Amygdala (tissue), 56 donors: ENCODE data around the gene SERPINF2.
A peak's percentile ranks its signal among the peaks of the same experiment; 100 is the strongest.
"Not testable (repeated sequence)": the region's sequence is repeated elsewhere in the genome, so short reads cannot be mapped to it uniquely, and the experiment has no call there.

Experiments
- DNase-seq, 56 donors: peaks; one replicate each; lab custom pipeline; 2025; lab: John Stamatoyannopoulos, UW

SERPINF2 gene

GRCh38 chr17:1715803-1716075 is 26.9 kb upstream of the SERPINF2 start:
- DNase-seq, result no peak

DNA sequence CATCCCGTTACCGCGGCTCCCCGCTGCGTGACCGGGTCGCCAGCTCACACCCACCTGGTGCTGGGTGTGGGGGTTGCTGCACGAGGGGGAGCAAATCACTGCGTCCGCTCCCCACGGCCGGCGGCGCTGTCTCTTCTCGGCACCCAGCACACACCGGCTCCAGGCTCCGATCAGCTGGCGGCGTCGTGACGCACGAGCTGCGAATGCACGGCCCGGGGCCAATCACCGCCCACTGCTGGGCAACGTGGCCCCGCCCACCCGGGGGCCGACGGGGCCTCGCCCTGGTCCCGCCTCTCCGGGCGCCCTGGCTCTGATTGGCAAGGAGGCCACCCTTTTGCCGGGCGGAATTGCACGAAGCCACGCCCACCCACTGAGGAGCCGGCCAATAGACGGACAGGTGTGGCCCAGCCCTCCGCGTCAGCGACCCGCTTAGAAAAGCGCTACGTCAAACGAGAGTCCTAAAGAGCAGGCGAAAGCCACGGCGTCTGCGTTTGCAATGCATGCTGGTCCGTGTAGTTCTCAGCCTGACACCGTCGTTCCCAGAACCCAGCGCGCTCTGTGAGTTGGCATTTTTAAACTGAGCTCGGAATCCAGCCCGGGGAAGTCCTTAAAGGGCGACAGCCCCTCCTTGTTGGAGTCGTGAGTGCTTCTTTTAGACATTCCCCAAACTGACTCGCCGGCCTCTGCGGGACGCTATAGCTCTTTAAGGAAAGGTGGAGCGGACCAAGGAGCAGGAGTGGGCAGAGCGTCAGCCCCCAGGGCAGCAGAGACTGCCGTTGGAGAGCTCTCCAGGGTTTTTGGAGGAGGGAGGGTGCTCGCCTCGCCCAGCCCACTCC is 26.4 kb upstream of the SERPINF2 start:
- DNase-seq, result peak; percentile 53 to 100 (median 100)

DNA sequence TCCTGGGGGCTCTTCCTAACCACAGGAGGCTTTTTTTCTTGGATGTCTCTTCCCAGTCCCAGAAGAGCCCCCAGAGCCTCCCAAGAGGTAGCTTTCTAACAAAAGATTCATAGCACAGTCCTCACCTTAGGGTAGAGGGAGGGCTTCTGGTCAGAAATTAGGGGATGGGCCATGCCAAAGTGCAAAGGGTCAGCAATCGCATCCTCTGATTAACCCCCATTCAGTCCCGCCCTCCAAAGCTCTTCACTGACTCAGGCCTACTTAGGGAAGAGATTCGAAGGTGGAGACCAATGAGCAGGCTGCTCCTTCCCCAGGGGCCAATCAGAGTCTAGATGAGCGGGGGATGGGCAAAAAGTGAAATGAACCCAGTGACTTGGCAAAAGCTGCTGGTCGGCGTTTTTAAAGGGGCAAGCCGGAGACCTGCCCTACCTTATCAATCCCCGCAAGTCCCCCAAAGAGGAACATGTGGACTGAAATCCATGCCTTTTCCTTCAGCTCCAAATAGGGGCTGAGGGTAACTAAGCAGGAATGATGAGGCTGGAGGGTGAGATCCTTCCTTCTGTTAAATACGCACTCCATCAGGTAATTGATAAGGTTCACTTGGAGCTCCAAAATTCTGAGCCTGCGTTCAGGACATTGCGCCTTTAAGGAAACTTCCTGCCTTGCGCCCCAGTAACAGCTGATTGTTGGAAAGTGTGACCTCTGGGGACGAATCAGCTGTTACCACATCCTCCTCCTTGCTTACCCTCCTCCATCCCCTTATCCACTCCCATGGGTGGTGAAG is 25.6 kb upstream of the SERPINF2 start:
- DNase-seq, result peak; percentile 53 to 95 (median 86)

- DNase-seq, result no peak
These were observed 24.1 kb upstream of the SERPINF2 start for GRCh38 chr17:1718362-1719165.

GRCh38 chr17:1720856-1721386 is 21.8 kb upstream of the SERPINF2 start:
- DNase-seq, result peak in 24 of 56 donors; percentile 4 to 68 (median 28)

GRCh38 chr17:1722022-1722421 is 20.6 kb upstream of the SERPINF2 start:
- DNase-seq, result not testable (repeated sequence)

- DNase-seq, result peak in 54 of 56 donors; percentile 42 to 95 (median 76)
These were observed 18.3 kb upstream of the SERPINF2 start, which contains the start of gene WDR81 for GRCh38 chr17:1724351-1724868. WDR81 (plus strand) TSS chr17:1724704; CDS start chr17:1724960, 256 bp downstream.

DNA sequence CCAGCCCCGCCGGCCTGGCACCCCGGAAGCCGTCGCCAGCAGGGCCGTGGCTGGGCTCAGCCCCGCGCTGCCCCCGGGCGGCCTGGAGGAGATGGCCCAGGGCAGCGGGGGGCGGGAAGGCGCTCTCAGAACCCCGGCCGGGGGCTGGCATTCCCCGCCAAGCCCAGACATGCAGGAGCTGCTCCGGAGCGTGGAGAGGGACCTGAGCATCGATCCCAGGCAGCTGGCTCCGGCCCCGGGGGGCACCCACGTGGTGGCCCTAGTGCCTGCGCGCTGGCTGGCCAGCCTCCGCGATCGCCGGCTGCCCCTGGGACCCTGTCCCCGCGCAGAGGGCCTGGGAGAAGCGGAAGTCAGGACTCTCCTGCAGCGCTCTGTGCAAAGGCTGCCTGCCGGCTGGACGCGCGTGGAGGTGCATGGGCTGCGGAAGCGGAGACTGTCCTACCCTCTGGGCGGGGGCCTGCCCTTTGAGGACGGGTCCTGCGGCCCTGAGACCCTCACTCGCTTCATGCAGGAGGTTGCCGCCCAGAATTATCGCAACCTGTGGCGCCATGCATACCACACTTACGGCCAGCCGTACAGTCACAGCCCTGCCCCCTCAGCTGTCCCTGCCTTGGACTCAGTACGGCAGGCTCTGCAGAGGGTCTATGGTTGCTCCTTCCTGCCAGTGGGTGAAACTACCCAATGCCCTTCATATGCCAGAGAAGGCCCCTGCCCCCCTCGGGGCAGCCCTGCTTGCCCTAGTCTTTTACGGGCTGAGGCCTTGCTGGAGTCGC is 17.6 kb upstream of the SERPINF2 start:
- peak in 5 of 56 donors; percentile 46 to 70 (median 53) for DNase-seq

DNA sequence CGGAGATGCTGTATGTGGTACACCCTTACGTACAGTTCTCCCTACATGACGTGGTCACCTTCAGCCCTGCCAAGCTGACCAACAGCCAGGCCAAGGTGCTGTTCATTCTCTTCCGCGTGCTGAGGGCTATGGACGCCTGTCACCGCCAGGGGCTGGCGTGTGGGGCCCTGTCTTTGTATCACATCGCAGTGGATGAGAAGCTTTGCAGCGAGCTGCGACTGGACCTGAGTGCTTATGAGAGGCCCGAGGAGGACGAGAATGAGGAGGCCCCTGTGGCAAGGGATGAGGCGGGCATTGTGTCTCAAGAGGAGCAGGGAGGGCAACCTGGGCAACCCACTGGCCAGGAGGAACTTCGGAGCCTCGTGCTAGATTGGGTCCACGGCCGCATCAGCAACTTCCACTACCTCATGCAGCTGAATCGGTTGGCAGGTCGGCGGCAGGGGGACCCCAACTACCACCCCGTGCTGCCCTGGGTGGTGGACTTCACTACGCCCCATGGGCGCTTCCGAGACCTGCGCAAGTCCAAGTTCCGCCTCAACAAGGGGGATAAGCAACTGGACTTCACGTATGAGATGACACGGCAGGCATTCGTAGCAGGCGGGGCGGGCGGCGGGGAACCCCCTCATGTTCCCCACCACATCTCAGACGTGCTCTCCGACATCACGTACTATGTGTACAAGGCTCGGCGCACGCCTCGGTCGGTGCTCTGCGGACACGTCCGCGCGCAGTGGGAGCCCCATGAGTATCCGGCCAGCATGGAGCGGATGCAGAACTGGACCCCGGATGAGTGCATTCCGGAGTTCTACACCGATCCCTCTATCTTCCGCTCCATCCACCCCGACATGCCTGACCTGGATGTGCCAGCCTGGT is 16.8 kb upstream of the SERPINF2 start:
- no peak for DNase-seq

- no peak for DNase-seq
These were observed 15.9 kb upstream of the SERPINF2 start for GRCh38 chr17:1726626-1727257.

DNA sequence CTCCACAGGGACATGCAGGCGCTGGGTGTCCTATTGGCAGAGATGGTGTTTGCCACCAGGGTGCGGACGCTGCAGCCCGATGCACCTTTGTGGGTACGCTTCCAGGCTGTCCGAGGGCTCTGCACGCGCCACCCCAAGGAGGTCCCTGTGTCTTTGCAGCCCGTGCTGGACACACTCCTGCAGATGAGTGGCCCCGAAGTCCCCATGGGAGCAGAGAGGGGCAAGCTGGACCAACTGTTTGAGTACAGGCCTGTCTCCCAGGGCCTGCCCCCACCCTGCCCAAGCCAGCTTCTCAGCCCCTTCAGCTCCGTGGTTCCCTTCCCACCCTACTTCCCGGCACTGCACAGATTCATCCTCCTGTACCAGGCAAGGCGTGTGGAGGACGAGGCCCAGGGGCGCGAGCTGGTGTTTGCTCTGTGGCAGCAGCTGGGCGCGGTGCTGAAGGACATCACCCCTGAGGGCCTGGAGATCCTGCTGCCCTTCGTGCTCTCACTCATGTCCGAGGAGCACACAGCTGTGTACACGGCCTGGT is 15.3 kb upstream of the SERPINF2 start:
- no peak for DNase-seq

DNA sequence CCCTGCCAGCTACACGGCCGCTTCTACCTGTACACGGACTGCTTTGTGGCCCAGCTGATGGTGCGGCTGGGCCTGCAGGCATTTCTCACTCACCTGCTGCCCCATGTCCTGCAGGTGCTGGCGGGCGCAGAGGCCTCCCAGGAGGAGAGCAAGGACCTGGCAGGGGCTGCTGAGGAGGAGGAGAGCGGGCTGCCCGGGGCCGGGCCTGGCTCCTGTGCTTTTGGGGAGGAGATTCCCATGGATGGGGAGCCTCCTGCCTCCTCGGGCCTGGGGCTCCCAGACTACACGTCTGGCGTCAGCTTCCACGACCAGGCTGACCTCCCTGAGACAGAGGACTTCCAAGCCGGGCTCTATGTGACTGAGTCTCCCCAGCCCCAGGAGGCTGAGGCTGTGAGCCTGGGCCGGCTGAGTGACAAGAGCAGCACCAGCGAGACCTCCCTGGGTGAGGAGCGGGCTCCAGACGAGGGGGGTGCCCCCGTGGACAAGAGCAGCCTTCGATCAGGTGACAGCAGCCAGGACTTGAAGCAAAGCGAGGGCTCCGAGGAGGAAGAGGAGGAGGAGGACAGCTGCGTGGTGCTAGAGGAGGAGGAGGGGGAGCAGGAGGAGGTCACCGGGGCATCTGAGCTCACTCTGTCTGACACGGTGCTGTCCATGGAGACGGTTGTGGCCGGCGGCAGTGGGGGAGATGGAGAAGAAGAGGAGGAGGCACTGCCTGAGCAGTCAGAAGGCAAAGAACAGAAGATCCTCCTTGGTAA is 14.6 kb upstream of the SERPINF2 start:
- DNase-seq, result no peak

DNA sequence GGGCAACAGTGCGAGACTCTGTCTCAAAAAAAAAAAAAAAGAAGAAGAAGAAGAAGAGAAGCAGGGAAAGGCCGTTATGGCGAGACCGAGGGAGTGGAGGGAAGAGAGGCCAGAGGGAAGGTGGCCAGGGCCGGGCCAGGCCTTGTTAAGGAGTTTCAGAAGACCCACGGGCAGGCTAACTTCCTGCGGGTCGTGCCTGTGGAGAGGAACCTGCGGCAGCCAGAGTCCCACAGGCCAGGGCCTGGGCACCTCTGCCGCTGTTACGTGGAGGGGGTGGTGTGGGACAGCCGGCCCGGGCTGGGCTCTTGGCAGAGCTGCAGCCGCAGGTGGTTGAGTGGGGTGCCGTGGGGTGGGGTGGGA is 12.7 kb upstream of the SERPINF2 start:
- DNase-seq, result no peak

GRCh38 chr17:1730326-1731193 is 12.1 kb upstream of the SERPINF2 start:
- peak in 26 of 56 donors; percentile 7 to 79 (median 26) for DNase-seq

DNA sequence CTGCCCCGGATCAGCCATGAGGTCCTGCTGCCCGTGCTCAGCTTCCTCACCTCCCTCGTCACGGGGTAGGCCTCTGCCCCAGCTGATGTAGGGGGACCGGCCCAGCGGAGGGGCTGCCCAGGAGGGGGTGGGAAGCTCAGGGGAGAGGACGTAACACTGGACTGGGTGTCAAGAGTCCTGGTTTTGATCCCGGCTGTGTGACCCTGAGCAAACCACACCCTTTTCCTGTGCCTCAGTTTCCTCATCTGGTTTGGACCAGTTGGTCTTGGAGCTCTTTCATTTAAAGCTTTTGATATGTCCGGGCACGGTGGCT is 11.5 kb upstream of the SERPINF2 start:
- DNase-seq, result no peak

GRCh38 chr17:1732241-1732832 is 10.3 kb upstream of the SERPINF2 start:
- no peak for DNase-seq
